GM19452 (cell line): ENCODE data around the gene CENPP.

Experiments
- ATAC-seq: cut with Tn5 transposase; IDR thresholded peaks from one replicate; pipeline ENCODE4 v1.9.1; 2021; ENCODE audit not compliant: unreplicated experiment

Gene CENPP

DNA sequence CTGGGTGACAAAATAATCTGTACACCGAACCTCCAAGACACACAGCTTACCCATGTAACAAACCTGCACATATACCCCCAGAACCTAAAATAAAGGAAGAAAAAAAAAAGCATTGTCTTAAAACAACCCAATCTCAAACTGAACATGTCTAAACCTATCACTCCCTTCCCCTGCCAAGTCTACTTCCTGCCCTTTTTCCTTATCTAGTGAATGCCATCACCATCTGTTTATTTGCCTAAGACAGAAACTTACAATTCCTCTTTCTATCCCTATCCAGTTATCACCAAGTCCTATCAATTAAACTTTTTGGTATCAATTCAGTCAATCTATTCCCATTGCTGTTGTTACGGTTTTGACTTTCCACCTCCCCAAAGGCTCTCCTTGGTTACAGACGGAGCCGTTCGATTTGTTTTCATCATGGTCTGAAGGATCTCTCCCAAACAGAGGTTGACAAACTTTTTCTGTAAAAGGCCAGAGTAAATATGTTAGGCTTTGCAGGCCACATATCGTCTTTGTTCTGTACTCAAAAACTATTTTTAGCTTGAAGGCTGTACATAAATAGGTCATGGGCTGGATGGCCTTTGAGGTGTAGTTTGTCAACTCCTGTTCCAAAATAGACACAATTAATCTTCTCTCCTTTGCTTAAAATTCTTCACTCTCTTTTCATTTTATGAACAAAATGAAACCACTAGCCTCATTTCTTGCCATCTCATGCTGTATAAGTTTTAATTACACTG, 12.7 kb upstream of the CENPP start:
- ATAC-seq, result no peak

GRCh38 chr9:92313624-92314012, 12.1 kb upstream of the CENPP start:
- no peak for ATAC-seq

- ATAC-seq, result no peak
These were observed 10.3 kb upstream of the CENPP start for GRCh38 chr9:92315456-92315855.

- no peak for ATAC-seq
These were observed 1.3 kb upstream of the CENPP start for GRCh38 chr9:92324431-92324830.

- ATAC-seq, result no peak
These were observed 874 bp upstream of the CENPP start for GRCh38 chr9:92324889-92325268.

DNA sequence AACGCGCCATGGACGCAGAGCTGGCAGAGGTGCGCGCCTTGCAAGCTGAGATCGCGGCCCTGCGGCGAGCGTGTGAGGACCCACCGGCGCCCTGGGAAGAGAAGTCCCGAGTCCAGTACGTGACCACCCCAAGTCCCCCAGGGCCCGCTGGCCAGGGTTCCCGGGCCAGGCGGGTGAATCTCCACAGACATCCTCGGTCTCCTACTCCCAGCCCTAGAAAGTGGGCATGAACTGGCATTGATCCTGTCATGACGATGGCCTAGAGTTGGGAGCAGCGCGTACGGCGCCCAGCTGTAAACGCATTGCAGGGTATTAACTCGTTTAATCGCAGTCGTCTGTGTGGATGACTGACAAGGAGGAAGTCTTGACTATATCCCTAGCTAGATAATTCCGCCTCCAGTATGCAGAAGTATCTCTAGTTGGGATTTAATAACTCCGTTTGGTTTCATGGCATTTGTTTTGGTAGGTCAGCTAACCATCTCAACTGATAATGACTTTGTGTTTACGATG, 293 bp downstream of the CENPP start:
- ATAC-seq, result no peak

- ATAC-seq, result no peak
These were observed 1.6 kb downstream of the CENPP start for GRCh38 chr9:92327283-92327850.

GRCh38 chr9:92328225-92328624, 2.5 kb downstream of the CENPP start:
- ATAC-seq, result no peak

DNA sequence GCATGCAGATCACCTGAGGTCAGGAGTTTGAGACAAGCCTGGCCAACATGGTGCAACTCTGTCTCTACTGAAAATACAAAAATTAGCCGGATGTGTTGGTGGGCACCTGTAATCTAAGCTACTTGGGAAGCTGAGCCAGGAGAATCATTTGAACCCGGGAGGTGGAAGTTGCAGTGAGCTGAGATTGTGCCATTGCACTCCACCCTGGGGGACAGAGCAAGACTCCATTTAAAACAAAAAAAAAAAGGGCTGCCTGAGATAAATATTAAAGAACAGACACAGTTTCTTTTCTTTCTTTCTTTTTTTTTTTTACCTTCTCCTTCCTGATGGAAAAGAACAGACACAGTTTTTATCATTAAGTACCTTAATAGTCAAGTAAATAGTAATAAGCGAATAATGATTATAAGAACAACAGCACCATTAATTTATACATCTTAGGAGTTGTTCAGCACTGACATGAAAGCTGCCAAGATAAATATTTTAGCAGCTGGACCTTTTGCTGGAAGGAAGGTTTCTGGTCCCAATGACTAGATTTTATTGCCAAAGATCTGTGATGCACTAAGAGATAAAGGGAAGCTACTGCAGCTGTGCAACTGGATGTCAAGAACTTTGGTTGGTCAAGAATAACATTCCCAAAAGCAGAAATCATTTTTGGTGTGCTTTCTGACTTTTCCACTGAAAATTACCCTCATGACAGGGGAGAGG, 7.0 kb downstream of the CENPP start:
- no peak for ATAC-seq

- ATAC-seq, result no peak
These were observed 7.5 kb downstream of the CENPP start for GRCh38 chr9:92333282-92333634.

GRCh38 chr9:92341578-92341977, 15.8 kb downstream of the CENPP start:
- ATAC-seq, result no peak

DNA sequence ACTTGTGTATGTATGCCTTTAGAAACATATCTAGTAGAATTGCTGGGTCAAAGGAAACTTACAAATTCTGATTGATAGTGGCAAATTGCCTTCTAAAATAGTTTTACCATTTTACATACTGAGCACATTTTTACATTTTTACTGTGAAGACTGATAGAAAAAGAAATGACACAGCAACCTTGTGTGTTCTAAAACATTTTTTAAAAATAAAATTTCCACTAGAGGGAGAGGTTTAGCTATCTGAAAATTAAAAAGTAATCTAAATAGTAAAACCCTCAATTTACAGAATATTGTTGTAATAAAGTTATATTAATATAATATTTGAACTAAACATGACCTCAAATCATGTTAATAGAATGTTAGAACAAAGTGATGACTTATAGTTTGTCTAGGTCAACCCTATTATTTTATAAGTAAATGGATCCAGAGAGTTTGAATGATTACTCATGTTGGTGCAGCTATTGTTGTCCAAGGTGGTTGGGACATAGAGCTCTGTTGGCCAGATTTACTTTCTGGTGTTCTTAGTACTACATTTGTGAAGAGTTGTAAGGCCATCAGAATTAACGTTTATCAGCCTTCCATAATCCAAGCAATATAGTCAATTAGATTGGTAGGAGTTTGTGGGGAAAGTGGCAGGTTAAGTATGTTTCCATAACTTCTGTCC, 17.2 kb downstream of the CENPP start:
- ATAC-seq, result no peak

DNA sequence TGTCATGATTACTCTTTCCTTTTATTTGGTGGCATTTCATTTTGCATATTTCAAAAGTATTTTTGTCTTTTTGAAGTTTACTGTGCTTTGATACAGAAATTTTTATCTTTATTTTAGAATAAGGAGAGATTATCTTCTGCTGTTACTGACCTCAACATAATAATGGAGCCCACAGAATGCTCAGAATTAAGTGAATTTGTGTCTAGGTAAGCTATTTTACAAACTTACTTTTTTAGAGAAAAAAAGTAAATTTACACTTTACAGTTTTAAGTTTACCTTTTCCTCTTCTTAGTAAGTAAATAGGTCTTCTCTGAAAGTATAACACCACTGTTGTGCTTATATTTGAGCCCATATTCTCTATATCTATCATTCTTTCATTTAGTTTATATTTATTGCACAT, 19.8 kb downstream of the CENPP start:
- ATAC-seq, result no peak

DNA sequence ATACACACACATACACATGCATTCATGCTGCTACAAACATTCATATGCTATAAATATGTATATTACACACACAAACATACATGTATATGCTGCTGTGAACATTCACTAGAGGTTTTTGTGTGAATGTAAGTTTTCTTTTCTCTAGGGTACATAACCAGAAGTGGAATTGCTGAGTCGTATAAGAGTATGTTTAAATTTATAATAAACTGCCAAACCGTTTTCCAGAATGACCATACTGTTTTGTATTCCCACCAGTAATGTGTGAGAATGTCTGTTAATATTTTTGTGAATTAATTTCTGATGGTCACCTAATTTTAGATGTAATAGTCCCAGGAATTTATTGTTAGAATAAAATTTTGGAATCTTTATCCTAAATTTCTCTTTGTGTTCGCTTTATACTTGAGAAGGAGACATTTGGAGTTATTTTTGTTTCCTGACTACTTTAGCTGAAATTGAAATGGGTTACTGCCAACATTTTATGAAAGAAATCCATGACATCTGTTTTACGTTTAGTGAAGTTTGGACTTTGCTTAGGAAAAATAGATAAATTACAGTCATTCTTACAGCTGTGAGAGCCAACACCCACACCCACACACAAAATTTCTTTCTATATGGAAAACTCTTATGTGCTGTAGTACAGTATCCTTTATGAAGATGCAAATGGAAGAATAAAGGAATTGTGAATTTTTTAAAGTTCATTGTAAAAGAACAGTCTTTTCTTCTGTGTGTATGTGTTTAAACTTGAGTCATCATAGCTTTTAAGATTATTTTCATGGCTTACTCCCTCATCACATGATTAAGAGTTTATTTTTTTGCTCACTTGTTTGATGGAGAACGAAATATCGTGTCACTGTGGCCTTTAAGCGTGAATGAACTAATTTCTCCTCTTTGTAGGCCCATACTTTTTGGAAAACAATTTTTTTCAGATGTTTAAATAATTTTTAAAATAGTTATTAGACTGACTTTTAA, 24.3 kb downstream of the CENPP start:
- no peak for ATAC-seq

- ATAC-seq, result no peak
These were observed 25.0 kb downstream of the CENPP start for GRCh38 chr9:92350740-92351133.

- no peak for ATAC-seq
These were observed 27.3 kb downstream of the CENPP start for GRCh38 chr9:92353051-92353450.

DNA sequence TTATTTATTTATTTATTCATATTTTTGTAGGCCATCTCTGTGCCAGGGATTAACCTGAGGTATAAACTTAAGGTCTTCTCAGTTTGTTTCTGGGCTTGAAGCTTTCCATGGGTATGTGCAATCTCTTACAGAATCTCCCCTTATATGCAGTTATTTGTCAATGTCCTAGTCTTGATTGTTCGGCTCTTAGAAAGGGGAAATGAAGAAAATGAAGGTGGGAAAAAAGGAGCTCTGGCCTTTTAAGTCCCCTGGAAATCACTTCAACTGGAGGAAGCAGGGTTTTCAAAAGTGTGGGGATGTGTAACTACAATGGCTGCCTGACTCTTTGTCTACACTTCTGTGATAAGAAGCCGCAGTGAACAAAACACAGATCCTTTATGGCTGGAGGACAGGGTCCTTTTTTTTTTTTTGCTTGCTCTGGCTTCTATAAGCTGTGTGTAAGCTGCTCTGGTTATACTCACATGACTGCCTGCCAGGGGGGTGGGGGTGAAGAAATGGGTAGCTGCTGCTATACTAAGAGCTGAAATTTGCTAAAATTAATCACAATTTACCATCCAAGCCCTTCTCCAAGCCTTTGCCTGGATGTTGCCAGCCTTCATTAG, 33.7 kb downstream of the CENPP start:
- no peak for ATAC-seq

GRCh38 chr9:92360083-92360482, 34.3 kb downstream of the CENPP start:
- no peak for ATAC-seq

DNA sequence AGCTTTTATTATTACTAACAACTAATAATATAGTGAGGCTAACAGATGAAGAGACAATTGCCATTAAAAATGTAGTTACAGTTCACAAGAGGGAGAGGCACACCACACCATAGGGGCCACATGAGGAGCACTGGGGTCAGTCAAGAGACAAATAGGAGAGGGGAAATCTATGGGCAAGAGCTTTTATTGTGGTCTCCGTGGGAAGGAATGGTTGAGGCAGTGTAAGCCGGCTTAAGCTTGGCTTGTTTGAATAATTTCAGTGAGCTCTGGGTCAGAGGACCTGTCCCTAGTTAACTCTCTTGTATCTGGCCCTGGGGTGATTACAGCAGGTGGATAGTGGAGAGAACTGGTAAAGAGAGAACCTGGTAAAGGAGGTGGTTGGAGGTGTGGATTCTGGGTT, 43.3 kb downstream of the CENPP start:
- no peak for ATAC-seq

DNA sequence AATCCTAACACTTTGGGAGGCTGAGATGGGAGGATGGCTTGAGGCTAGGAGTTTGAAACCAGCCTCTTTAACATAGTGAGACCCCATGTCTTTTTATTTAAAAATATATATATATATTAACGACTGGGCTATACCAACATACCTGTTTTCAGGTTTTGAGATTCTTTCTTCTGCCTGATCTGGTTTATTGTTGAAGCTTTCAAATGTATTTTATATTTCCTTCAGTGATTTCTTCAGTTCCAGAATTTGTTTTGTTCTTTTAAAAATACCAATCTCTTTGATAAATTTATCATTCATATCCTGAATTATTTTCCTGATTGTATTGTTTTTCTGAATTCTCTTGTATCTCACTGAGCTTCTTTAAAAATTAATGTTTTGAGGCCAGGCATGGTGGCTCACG, 47.4 kb downstream of the CENPP start:
- ATAC-seq, result no peak
